H1 (cell line): ENCODE measurements around the gene RPL14. TPM values are rescaled to one million over a fixed set of nuclear protein-coding genes. Genes with fewer than 3 reads are reported as not detected.

ENCODE experiments used
- CBX8 ChIP-seq: fragments of 300-800, 300-1000 bp; sonication (generic); IDR thresholded peaks from 2 replicates; pipeline ENCODE4 v1.7.1; 2016; ENCODE audit warnings: low read depth, low read length, borderline replicate concordance
- CHD2 ChIP-seq: IDR thresholded peaks from 2 replicates; pipeline ENCODE4 v1.6.1; 2012; ENCODE audit warnings: low read length, improper control_type of control experiment
- CTBP2 ChIP-seq: IDR thresholded peaks from 2 replicates; pipeline ENCODE4 v1.7.0; 2011; ENCODE audit warnings: borderline replicate concordance, mild to moderate bottlenecking, moderate library complexity, mixed read lengths, low read length; ENCODE audit not compliant: insufficient read depth, insufficient read length
- CTCF ChIP-seq, 3 experiments: IDR thresholded peaks; 1 replicate in 2 of 3; 2 replicates in 1 of 3; pipeline versions ENCODE4 v1.5.1 to v1.6.1; 2011; ENCODE audit warnings: low read length in 3 of 3, mild to moderate bottlenecking in 3 of 3, inconsistent platforms in 2 of 3, low read depth in 1 of 3, moderate library complexity in 1 of 3; ENCODE audit not compliant: insufficient read depth in 1 of 3; ENCODE audit errors: control extremely low read depth in 1 of 3
- FOSL1 ChIP-seq: IDR thresholded peaks from 2 replicates; pipeline ENCODE4 v1.6.1; 2011; ENCODE audit warnings: mild to moderate bottlenecking, low read depth, low read length, moderate library complexity; ENCODE audit not compliant: insufficient read depth
- GTF2F1 ChIP-seq: IDR thresholded peaks from 2 replicates; pipeline ENCODE4 v1.6.1; 2012; ENCODE audit warnings: low read depth, low read length, improper control_type of control experiment, borderline replicate concordance
- HDAC6 ChIP-seq: IDR thresholded peaks from one replicate; pipeline ENCODE4 v1.7.1; 2012; ENCODE audit warnings: low read depth, mild to moderate bottlenecking, inconsistent platforms, low read length, moderate library complexity
- MAFK ChIP-seq: IDR thresholded peaks from 2 replicates; pipeline ENCODE4 v1.6.1; 2012; ENCODE audit warnings: low read depth, mild to moderate bottlenecking, improper control_type of control experiment, low read length
- NRF1 ChIP-seq: IDR thresholded peaks from 2 replicates; pipeline ENCODE4 v1.6.1; 2011; ENCODE audit warnings: mild to moderate bottlenecking, low read depth, low read length, improper control_type of control experiment
- POLR2A ChIP-seq, 2 experiments: IDR thresholded peaks; 1 replicate in 1 of 2; 2 replicates in 1 of 2; pipeline ENCODE4 v1.6.1; 2011; ENCODE audit warnings: low read depth in 2 of 2, low read length in 2 of 2, mild to moderate bottlenecking in 2 of 2; ENCODE audit errors: control extremely low read depth in 1 of 2
- POLR2AphosphoS5 ChIP-seq: IDR thresholded peaks from 2 replicates; pipeline ENCODE4 v1.6.1; 2011; ENCODE audit warnings: low read depth, low read length
- RAD21 ChIP-seq, 2 experiments: IDR thresholded peaks in 1 of 2; conservative IDR thresholded peaks in 1 of 2; 2 replicates each; pipeline ENCODE4 v1.6.1; 2011; ENCODE audit warnings: low read depth in 2 of 2, low read length in 2 of 2, improper control_type of control experiment in 1 of 2, inconsistent platforms in 1 of 2, mild to moderate bottlenecking in 1 of 2, moderate library complexity in 1 of 2
- RFX5 ChIP-seq: IDR thresholded peaks from 2 replicates; pipeline ENCODE4 v1.6.1; 2011; ENCODE audit warnings: low read depth, low read length, improper control_type of control experiment, borderline replicate concordance
- RXRA ChIP-seq: IDR thresholded peaks from 2 replicates; pipeline ENCODE4 v1.6.1; 2011; ENCODE audit warnings: low read depth, mild to moderate bottlenecking, low read length, moderate library complexity; ENCODE audit not compliant: insufficient read depth
- SIX5 ChIP-seq: IDR thresholded peaks from 2 replicates; pipeline ENCODE4 v1.6.1; 2011; ENCODE audit warnings: mild to moderate bottlenecking, low read depth, low read length
- SP1 ChIP-seq: IDR thresholded peaks from 2 replicates; pipeline ENCODE4 v1.6.1; 2011; ENCODE audit warnings: low read depth, low read length
- SP2 ChIP-seq: IDR thresholded peaks from 2 replicates; pipeline ENCODE4 v1.6.1; 2012; ENCODE audit warnings: mild to moderate bottlenecking, low read length, inconsistent platforms
- TAF1 ChIP-seq: IDR thresholded peaks from 2 replicates; pipeline ENCODE4 v1.6.1; 2011; ENCODE audit warnings: mild to moderate bottlenecking, low read depth, low read length
- YY1 ChIP-seq: IDR thresholded peaks from 2 replicates; pipeline ENCODE4 v1.6.1; 2011; ENCODE audit warnings: low read depth, mild to moderate bottlenecking, low read length
- polyA plus RNA-seq, 7 experiments: library from polyadenylated mRNA; depleted of rRNA in 3 of 7; stranded (reverse) in 5 of 7; unstranded in 2 of 7; fragments of >200 nt in 5 of 7; fragments of 200-250 nt in 2 of 7; gene quantifications; 1 replicate in 5 of 7; 2 replicates in 1 of 7; 4 replicates in 1 of 7; pipeline versions ENCODE4 v1.2.1 to v1.2.3, GENCODE V29; 2011 to 2013; ENCODE audit warnings: missing spikeins in 2 of 7, mixed read lengths in 2 of 7
- total RNA-seq: library from RNA; stranded (reverse); fragmentation: NEBNext Ultra II Directional; extraction: Animal tissue kit (Norgen Biotek cat#: 25700); gene quantifications from 2 replicates; pipeline ENCODE4 v1.2.1, GENCODE V29; 2021
- TF ChIP-seq, protein P1 (sequence below): IDR thresholded peaks from 2 replicates; pipeline ENCODE4 v1.6.1; 2012; ENCODE audit warnings: low read length, inconsistent platforms

Gene RPL14
- total and polyA plus RNA-seq, 2 of the 8 experiments (the other 6 are each of a cell fraction or from before 2014, with no cell fraction given), result 1,192 to 2,341 TPM

DNA sequence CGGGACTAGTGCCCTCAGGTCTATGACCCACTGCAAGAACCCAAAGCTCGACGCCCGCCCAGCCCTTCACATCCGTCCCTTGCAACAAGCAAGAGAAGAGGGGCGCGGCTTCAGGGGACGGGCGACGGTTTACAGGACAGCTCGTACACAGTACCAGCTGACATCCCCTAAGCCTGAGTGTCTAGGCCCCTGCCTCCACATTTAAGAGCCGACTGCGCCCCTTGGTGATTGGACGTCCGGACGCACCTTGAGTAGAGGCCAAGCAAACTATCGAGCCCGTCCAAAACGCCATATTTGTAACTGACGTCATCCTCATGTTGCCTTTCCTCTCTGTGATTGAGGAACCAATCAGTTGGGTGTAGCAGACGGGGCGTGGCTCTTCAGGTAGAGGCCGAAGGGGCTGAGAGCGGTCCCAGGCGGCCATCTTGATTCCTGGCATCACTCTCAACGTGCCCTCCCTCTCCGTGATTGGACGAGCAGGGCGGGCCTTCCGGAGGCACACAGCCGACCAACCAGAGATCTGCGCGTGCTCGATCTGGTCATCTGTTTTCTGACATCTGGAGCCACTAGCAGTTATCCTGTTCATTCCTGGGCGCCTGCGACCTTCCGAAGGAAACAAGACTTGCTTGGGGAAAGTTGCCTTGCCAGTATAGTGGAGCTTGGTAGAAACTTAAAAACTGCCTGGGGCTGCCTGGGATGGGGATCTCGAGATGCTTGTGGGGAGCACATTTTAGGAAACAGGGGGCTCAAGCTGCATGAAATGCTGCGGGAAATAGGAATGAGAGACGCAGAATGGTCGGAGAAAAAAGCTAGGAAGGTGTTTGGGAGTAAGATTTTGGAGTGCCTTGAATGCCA is 4.0 kb upstream of the RPL14 start (continued):
- peak; percentile 33 to 49 for TF ChIP-seq RAD21 (IDR thresholded peaks at IDR 0.05 in 1 of 2, conservative IDR thresholded peaks at IDR 0.05 in 1 of 2; ENCODE audit: low read depth in 2 of 2, low read length in 2 of 2)
- TF ChIP-seq POLR2AphosphoS5, result peak; percentile 55; the same call in 1 of the 2 replicates
- TF ChIP-seq TAF1, result peak; percentile 86
- TF ChIP-seq HDAC6, result no peak
- TF ChIP-seq MAFK, result no peak
- peak; percentile 80 to 86 for TF ChIP-seq POLR2A (IDR thresholded peaks at IDR 0.05; ENCODE audit: control extremely low read depth in 1 of 2, low read depth in 2 of 2, low read length in 2 of 2)
- TF ChIP-seq, protein P1, sequence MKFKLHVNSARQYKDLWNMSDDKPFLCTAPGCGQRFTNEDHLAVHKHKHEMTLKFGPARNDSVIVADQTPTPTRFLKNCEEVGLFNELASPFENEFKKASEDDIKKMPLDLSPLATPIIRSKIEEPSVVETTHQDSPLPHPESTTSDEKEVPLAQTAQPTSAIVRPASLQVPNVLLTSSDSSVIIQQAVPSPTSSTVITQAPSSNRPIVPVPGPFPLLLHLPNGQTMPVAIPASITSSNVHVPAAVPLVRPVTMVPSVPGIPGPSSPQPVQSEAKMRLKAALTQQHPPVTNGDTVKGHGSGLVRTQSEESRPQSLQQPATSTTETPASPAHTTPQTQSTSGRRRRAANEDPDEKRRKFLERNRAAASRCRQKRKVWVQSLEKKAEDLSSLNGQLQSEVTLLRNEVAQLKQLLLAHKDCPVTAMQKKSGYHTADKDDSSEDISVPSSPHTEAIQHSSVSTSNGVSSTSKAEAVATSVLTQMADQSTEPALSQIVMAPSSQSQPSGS, result peak; percentile 97
- TF ChIP-seq RXRA, result no peak
- TF ChIP-seq SP1, result peak; percentile 69
- TF ChIP-seq YY1, result peak; percentile 99
- 0 out of 2 replicates have a peak, but pooled peaks have one; percentile 5 for TF ChIP-seq SIX5
- TF ChIP-seq CTBP2, result no peak
- TF ChIP-seq NRF1, result no peak
- TF ChIP-seq CBX8, result no peak
- TF ChIP-seq CTCF (IDR thresholded peaks at IDR 0.05; ENCODE audit: control extremely low read depth in 1 of 3, insufficient read depth in 1 of 3, low read depth in 1 of 3, low read length in 3 of 3), result peak in 1 of 3 experiments; percentile 4; a peak in 2 of 4 replicates
- TF ChIP-seq CHD2, result no peak; the same call in 1 of the 2 replicates
- no peak for TF ChIP-seq SP2
- no peak for TF ChIP-seq FOSL1
- no peak for TF ChIP-seq RFX5
- TF ChIP-seq GTF2F1, result no peak
